H1 (cell line): ENCODE data around the gene ST6GALNAC4. TPM values are rescaled to one million over a fixed set of nuclear protein-coding genes. Genes with fewer than 3 reads are reported as not detected.
A peak's percentile ranks its signal among the peaks of the same experiment; 100 is the strongest.

ENCODE experiments used
- ASH2L ChIP-seq: fragments of 200-600, 300-600 bp; sonication (generic); IDR thresholded peaks from one replicate; pipeline ENCODE4 v1.7.1; 2017; ENCODE audit warnings: low read length
- BACH1 ChIP-seq: IDR thresholded peaks from 2 replicates; pipeline ENCODE4 v1.6.1; 2012; ENCODE audit warnings: low read length, improper control_type of control experiment
- CEBPB ChIP-seq: IDR thresholded peaks from 2 replicates; pipeline ENCODE4 v1.6.1; 2012; ENCODE audit warnings: low read depth, low read length
- CHD2 ChIP-seq: IDR thresholded peaks from 2 replicates; pipeline ENCODE4 v1.6.1; 2012; ENCODE audit warnings: low read length, improper control_type of control experiment
- EZH2 ChIP-seq: fragments of 200-600 bp; sonication (generic); IDR thresholded peaks from 2 replicates; pipeline ENCODE4 v1.7.1; 2012; ENCODE audit warnings: low read depth, mild to moderate bottlenecking, moderate library complexity, low read length, inconsistent platforms; ENCODE audit not compliant: severe bottlenecking
- MAX ChIP-seq: IDR thresholded peaks from 2 replicates; pipeline ENCODE4 v1.6.1; 2012; ENCODE audit warnings: inconsistent platforms
- RAD21 ChIP-seq, 2 experiments: IDR thresholded peaks in 1 of 2; conservative IDR thresholded peaks in 1 of 2; 2 replicates each; pipeline ENCODE4 v1.6.1; 2011; ENCODE audit warnings: low read depth in 2 of 2, low read length in 2 of 2, improper control_type of control experiment in 1 of 2, inconsistent platforms in 1 of 2, mild to moderate bottlenecking in 1 of 2, moderate library complexity in 1 of 2
- RNF2 ChIP-seq: fragments of 200-900, 300-1000 bp; sonication (generic); IDR thresholded peaks from 2 replicates; pipeline ENCODE4 v1.7.1; 2016; ENCODE audit warnings: borderline replicate concordance, low read depth, mild to moderate bottlenecking, antibody characterized with exemption, low read length; ENCODE audit not compliant: poor library complexity, severe bottlenecking; ENCODE audit errors: missing control alignments
- SIN3A ChIP-seq, 2 experiments: IDR thresholded peaks in 1 of 2; conservative IDR thresholded peaks in 1 of 2; 2 replicates each; pipeline ENCODE4 v1.6.1; 2011 to 2012; ENCODE audit warnings: low read length in 2 of 2, improper control_type of control experiment in 1 of 2, low read depth in 1 of 2, mild to moderate bottlenecking in 1 of 2
- SP1 ChIP-seq: IDR thresholded peaks from 2 replicates; pipeline ENCODE4 v1.6.1; 2011; ENCODE audit warnings: low read depth, low read length
- TAF1 ChIP-seq: IDR thresholded peaks from 2 replicates; pipeline ENCODE4 v1.6.1; 2011; ENCODE audit warnings: mild to moderate bottlenecking, low read depth, low read length
- TBP ChIP-seq: IDR thresholded peaks from 2 replicates; pipeline ENCODE4 v1.6.1; 2011; ENCODE audit warnings: low read depth, low read length, improper control_type of control experiment
- TEAD4 ChIP-seq: IDR thresholded peaks from 2 replicates; pipeline ENCODE4 v1.6.1; 2012; ENCODE audit warnings: low read depth, low read length, inconsistent platforms, mixed read lengths
- polyA plus RNA-seq, 7 experiments: library from polyadenylated mRNA; depleted of rRNA in 3 of 7; stranded (reverse) in 5 of 7; unstranded in 2 of 7; fragments of >200 nt in 5 of 7; fragments of 200-250 nt in 2 of 7; gene quantifications; 1 replicate in 5 of 7; 2 replicates in 1 of 7; 4 replicates in 1 of 7; pipeline versions ENCODE4 v1.2.1 to v1.2.3, GENCODE V29; 2011 to 2013; ENCODE audit warnings: missing spikeins in 2 of 7, mixed read lengths in 2 of 7
- total RNA-seq: library from RNA; stranded (reverse); fragmentation: NEBNext Ultra II Directional; extraction: Animal tissue kit (Norgen Biotek cat#: 25700); gene quantifications from 2 replicates; pipeline ENCODE4 v1.2.1, GENCODE V29; 2021

Gene ST6GALNAC4
- total and polyA plus RNA-seq, 2 of the 8 experiments (the other 6 are each of a cell fraction or from before 2014, with no cell fraction given): 21.8 to 34.1 TPM

- TF ChIP-seq TAF1: no peak
- 0 out of 2 replicates have a peak, but pooled peaks have one; percentile 22 for TF ChIP-seq TBP
- no peak for TF ChIP-seq EZH2
- peak; percentile 47; the same call in 1 of the 2 replicates for TF ChIP-seq MAX
- TF ChIP-seq SIN3A (conservative IDR thresholded peaks at IDR 0.05 in 1 of 2, IDR thresholded peaks at IDR 0.05 in 1 of 2; ENCODE audit: low read depth in 1 of 2, low read length in 2 of 2): peak; percentile 40 to 73; a peak in 1 of 4 replicates
- TF ChIP-seq SP1: no peak
- TF ChIP-seq RNF2: no peak
- TF ChIP-seq TEAD4: 0 out of 2 replicates have a peak, but pooled peaks have one; percentile 53
- TF ChIP-seq CEBPB: no peak
- peak; percentile 25; the same call in 1 of the 2 replicates for TF ChIP-seq BACH1
- TF ChIP-seq RAD21 (IDR thresholded peaks at IDR 0.05 in 1 of 2, conservative IDR thresholded peaks at IDR 0.05 in 1 of 2; ENCODE audit: low read depth in 2 of 2, low read length in 2 of 2): peak; percentile 85 to 88
- no peak for TF ChIP-seq CHD2
- TF ChIP-seq ASH2L: no peak
- TF ChIP-seq, all 59 proteins: peak for 13
Measured at GRCh38 chr9:127943731-127944144, 26.9 kb upstream of the ST6GALNAC4 start (continued).
